GM21723 (cell line): ENCODE data around the gene RSPO3.
"Not testable (repeated sequence)": the region's sequence is repeated elsewhere in the genome, so short reads cannot be mapped to it uniquely, and the experiment has no call there.

Experiments used
- ATAC-seq: cut with Tn5 transposase; IDR thresholded peaks from one replicate; pipeline ENCODE4 v1.9.1; 2021; ENCODE audit warnings: mild to moderate bottlenecking, moderate library complexity; ENCODE audit not compliant: unreplicated experiment

Gene RSPO3

GRCh38 chr6:127201321-127201720 is 82.8 kb downstream of the RSPO3 start:
- no peak for ATAC-seq

GRCh38 chr6:127202676-127203075 is 84.2 kb downstream of the RSPO3 start:
- ATAC-seq = no peak

GRCh38 chr6:127204281-127204680 is 85.8 kb downstream of the RSPO3 start:
- ATAC-seq = no peak

- ATAC-seq = no peak
These were observed 86.6 kb downstream of the RSPO3 start for GRCh38 chr6:127205036-127205435.

GRCh38 chr6:127206531-127207095 is 88.1 kb downstream of the RSPO3 start:
- no peak for ATAC-seq

- no peak for ATAC-seq
These were observed 89.2 kb downstream of the RSPO3 start for GRCh38 chr6:127207591-127208120.

GRCh38 chr6:127210725-127211124 is 92.3 kb downstream of the RSPO3 start:
- ATAC-seq = no peak

- ATAC-seq = no peak
These were observed 93.9 kb downstream of the RSPO3 start for GRCh38 chr6:127212376-127212775.

- not testable (repeated sequence) for ATAC-seq
These were observed 95.6 kb downstream of the RSPO3 start for GRCh38 chr6:127214032-127214431.

GRCh38 chr6:127214531-127214930 is 96.1 kb downstream of the RSPO3 start:
- ATAC-seq = not testable (repeated sequence)

- no peak for ATAC-seq
These were observed 97.5 kb downstream of the RSPO3 start for GRCh38 chr6:127215931-127216330.

GRCh38 chr6:127216810-127217789 is 98.6 kb downstream of the RSPO3 start:
- ATAC-seq = no peak

- no peak for ATAC-seq
These were observed 101.4 kb downstream of the RSPO3 start for GRCh38 chr6:127219869-127220268.

- no peak for ATAC-seq
These were observed 102.7 kb downstream of the RSPO3 start for GRCh38 chr6:127221201-127221600.

- ATAC-seq = no peak
These were observed 103.9 kb downstream of the RSPO3 start for GRCh38 chr6:127222418-127222817.

GRCh38 chr6:127225497-127225896 is 107.0 kb downstream of the RSPO3 start:
- ATAC-seq = no peak

GRCh38 chr6:127233819-127234218 is 115.3 kb downstream of the RSPO3 start:
- ATAC-seq = not testable (repeated sequence)

- no peak for ATAC-seq
These were observed 125.0 kb downstream of the RSPO3 start for GRCh38 chr6:127243501-127243900.
